Cortex of kidney (tissue), 1 donor: Measurements from ENCODE around the gene B3GAT1.

Experiments used
- DNase-seq: peaks from one replicate; lab custom pipeline; 2025; lab: John Stamatoyannopoulos, UW

B3GAT1 gene

GRCh38 chr11:134333946-134334345, 78.1 kb downstream of the B3GAT1 start:
- DNase-seq, result no peak

DNA sequence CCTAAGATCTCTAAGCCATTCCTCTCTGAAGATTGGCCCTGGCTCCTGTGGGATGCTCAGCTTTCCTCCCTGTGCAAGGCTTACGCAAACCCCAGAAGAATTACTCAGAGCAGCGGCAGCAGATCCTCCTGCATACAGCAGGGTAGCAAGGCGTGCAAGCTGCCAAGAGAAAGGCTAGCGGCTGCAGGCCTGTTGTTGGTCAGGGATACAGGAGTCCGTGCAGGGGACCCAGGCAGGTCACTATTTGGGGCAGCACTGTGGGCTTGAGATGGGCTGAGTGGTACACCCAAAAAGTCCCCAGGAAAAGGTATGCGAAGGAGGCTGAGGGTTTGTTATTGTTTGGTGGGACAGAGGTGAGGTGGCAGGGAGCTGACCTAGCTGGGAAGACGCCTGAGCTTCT, 78.7 kb downstream of the B3GAT1 start:
- DNase-seq, result no peak

GRCh38 chr11:134332782-134333181, 79.3 kb downstream of the B3GAT1 start:
- no peak for DNase-seq

DNA sequence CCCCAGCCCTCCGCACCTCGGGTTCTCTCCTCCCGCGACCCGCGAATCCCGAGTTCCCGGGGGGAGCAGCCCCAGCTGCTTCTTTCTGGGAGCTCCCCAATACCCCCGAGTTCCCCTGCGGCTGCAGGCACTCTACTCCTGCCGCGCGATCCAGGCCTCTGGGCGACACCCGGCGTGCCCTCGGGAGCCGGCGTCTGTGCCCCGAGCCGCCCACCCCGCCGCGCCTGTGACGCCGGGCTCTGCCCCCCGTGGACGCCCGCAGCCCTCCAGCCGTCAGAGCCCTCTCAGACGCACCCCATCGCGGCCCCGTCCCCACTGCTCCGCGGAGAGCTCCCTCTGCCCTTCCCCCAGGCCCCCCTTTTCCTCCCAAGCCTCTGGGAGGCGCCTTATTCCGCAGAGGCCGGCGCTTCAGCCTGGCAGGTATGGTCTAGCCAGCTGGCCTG, 79.8 kb downstream of the B3GAT1 start:
- no peak for DNase-seq

DNA sequence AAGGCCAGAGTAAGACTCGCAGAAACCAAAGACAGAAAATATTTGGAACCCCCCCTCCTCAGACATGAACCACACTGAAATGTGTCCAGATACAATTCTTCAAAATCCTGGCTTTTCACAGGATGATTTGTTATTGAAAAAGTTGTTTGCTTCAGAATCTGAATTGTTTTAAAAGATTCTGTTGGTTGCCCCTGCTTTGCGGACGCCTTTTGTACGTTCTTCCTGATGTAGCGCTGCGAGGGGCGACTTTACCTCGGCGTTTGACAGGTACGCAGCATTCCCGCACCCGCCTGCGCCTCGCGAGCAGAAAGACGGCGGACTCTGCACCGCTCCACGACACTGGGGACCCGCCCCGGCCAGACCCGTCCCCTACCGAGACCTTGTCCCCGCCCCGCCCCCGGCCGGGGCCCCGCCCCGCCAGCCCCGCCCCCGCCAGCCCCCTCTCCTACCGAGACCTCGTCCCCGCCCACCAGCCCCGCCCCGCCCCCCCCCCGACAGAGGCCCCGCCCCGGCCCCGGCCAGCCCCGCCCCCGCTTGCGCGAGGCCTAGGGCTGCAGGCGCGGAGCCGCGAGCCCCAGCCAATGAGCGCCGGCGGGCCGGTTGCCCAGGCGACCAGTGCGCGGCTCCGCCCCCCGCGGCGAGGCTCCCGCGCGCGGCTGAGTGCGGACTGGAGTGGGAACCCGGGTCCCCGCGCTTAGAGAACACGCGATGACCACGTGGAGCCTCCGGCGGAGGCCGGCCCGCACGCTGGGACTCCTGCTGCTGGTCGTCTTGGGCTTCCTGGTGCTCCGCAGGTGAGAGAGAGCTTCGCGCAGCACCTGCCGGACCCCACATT, 80.5 kb downstream of the B3GAT1 start, which contains the start of gene GLB1L2:
GLB1L2 (plus strand) TSS at position 635 of the 835 bp plus-strand sequence; CDS start at position 709, 74 bp downstream.
- DNase-seq, result no peak

DNA sequence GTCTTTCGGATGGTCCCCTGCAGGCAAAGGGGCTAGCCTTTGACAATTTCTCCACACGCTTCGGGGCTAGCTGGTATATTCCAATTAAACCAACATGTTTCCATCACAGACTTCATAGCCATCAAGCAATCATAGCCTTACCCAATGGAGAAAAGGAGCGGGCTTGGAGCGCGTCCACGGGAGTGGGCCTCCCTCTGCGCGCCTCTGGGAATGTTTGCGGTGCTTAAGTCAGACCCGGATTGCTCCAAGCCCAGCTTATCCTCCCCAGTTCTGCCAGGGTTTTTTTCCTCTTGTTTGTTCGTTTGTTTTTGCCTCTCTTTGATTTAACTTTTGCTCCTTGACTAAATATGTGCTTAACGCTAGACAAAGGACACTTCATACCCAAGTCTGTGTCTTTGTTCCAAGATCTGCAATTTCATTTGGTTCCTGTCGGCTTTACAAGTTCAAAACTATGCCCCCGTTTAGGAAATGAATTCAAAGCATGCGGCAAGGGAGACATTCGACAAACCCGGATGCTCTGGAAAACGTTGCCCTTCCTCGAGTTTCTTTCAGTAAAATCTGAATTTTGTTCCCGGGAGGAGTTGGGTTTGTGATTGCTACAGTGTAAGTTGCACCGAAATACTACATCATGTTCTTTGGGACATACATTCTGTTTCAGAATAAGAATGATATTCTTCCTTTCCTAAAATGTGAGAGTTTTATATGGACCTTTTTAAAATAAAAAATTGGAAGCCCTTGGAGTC, 81.3 kb downstream of the B3GAT1 start:
- DNase-seq, result no peak
